ENCODE results near the gene DCDC2C. TPM values are rescaled to one million over a fixed set of nuclear protein-coding genes. Genes with fewer than 3 reads are reported as not detected.

The DCDC2C gene
- total and polyA plus RNA-seq, 2 of the 4 experiments (the other 2 are of a cell fraction) = not detected

- Histone ChIP-seq H3K56ac (ENCODE audit: extremely low read depth, insufficient read depth, low read length) (no peak overlapping the region), H3K4me2 (ENCODE audit: low read depth, low read length) (no peak overlapping the region), H2AFZ (replicated peaks; ENCODE audit: low read length, poor library complexity) (no peak overlapping the region), H2BK5ac (ENCODE audit: low read depth, low read length, poor library complexity, severe bottlenecking) (no peak overlapping the region), H2BK120ac (ENCODE audit: low read depth, low read length) (no peak overlapping the region), H3K9me1 (ENCODE audit: insufficient read depth, low read length) (no peaks in the 10 kb centered on the region), H2BK20ac (ENCODE audit: low read depth, low read length) (no peak overlapping the region), H4K20me1 (ENCODE audit: insufficient read depth, low read length) (no peaks in the 10 kb centered on the region), H2BK15ac (ENCODE audit: low read depth, low read length) (no peak overlapping the region), H3K14ac (replicated peaks; ENCODE audit: low read depth, low read length) (no peak overlapping the region), H3K9me3 (ENCODE audit: control insufficient read depth, insufficient read depth, low read length) (peaks cover 2% of the 10 kb centered on the region; the same call in 1 of the 2 replicates), H3K27me3 (ENCODE audit: control insufficient read depth, insufficient read depth, low read length) (peaks cover 1% of the 10 kb centered on the region), H4K5ac (ENCODE audit: low read depth, low read length) (no peak overlapping the region), H3K4ac (ENCODE audit: low read depth, low read length) (no peak overlapping the region), H4K91ac (ENCODE audit: insufficient read depth, low read depth, low read length) (no peak overlapping the region), H3K4me1 (ENCODE audit: control insufficient read depth, insufficient read depth, low read length) (no peaks in the 10 kb centered on the region), H3K79me1 (ENCODE audit: low read depth in 1 of 2, low read length in 2 of 2) (no peaks in the 10 kb centered on the region), H3K18ac (ENCODE audit: low read depth, low read length) (no peak overlapping the region), H4K8ac (ENCODE audit: low read depth in 2 of 2, low read length in 2 of 2) (no peak overlapping the region), H2AK9ac (replicated peaks; ENCODE audit: low read depth, low read length, poor library complexity) (no peak overlapping the region), H2AK5ac (ENCODE audit: low read depth, low read length) (no peak overlapping the region), H3K27ac (ENCODE audit: insufficient read depth, low read length) (no peak overlapping the region), H3K9ac (ENCODE audit: low read depth, low read length) (no peak overlapping the region), H3K36me3 (ENCODE audit: control insufficient read depth, insufficient read depth, low read length) (no peaks in the 10 kb centered on the region), H3K4me3 (ENCODE audit: insufficient read depth, low read depth, low read length) (no peak overlapping the region), H3K23ac (ENCODE audit: low read depth, low read length) (no peak overlapping the region)
- dilution Hi-C loops (cut with HindIII; ENCODE audit: low sequenced_read_pairs, unreplicated experiment) = no loop called here
- intact Hi-C loops (cut with micrococcal nuclease) = no loop called here
- BruUV-seq (replicated peaks) = no TSS peak
- no peak for TF ChIP-seq MXI1 (IDR thresholded peaks at IDR 0.05; ENCODE audit: borderline replicate concordance, low read depth, low read length)
- TF ChIP-seq FOS (IDR thresholded peaks at IDR 0.05; ENCODE audit: low read depth, low read length) = no peak
- TF ChIP-seq POLR2A (IDR thresholded peaks at IDR 0.05; ENCODE audit: low read depth, low read length) = no peak
- TF ChIP-seq MAZ (IDR thresholded peaks at IDR 0.05; ENCODE audit: borderline replicate concordance, low read depth, low read length) = no peak
- no peak for TF ChIP-seq RFX5 (IDR thresholded peaks at IDR 0.05; ENCODE audit: low read depth, low read length)
- TF ChIP-seq CEBPB (IDR thresholded peaks at IDR 0.05; ENCODE audit: low read depth, low read length) = no peak
- TF ChIP-seq CTCF (conservative IDR thresholded peaks at IDR 0.05; ENCODE audit: low read depth, low read length) = no peak
- TF ChIP-seq USF2 (IDR thresholded peaks at IDR 0.05; ENCODE audit: low read depth, low read length) = no peak
- no peak for TF ChIP-seq RCOR1 (IDR thresholded peaks at IDR 0.05; ENCODE audit: insufficient replicate concordance, low read length)
- TF ChIP-seq NFE2L2 (IDR thresholded peaks at IDR 0.05; ENCODE audit: low read depth, low read length) = no peak
- TF ChIP-seq CHD1 (IDR thresholded peaks at IDR 0.05; ENCODE audit: low read depth, low read length) = no peak
- TF ChIP-seq BHLHE40 (IDR thresholded peaks at IDR 0.05; ENCODE audit: low read depth, low read length) = no peak
- TF ChIP-seq MAFK (IDR thresholded peaks at IDR 0.05; ENCODE audit: low read depth, low read length) = no peak
- no peak for TF ChIP-seq ELK1 (IDR thresholded peaks at IDR 0.05; ENCODE audit: borderline replicate concordance, low read depth, low read length)
- no peak for TF ChIP-seq SMC3 (IDR thresholded peaks at IDR 0.05; ENCODE audit: low read depth, low read length)
- no peak for TF ChIP-seq RAD21 (IDR thresholded peaks at IDR 0.05; ENCODE audit: low read length)
- CTCF ChIA-PET = no interaction called here
- DNase-seq (no peak), ATAC-seq (ENCODE audit: low read depth) (no peak)
- in situ Hi-C loops (cut with MboI; ENCODE audit: low sequenced_read_pairs) = no loop called here
- POLR2A ChIA-PET (ENCODE audit: unreplicated experiment) = no interaction called here
- 76% methylated on average over 2 of the region's 4 CpGs; no CpG with 5 or more reads in 1 of the 2 experiments for WGBS, 2 experiments (ENCODE audit: extremely low coverage in 2 of 2, insufficient read length in 1 of 2)
Measured at GRCh38 chr2:3801506-3801905, 98.1 kb downstream of the DCDC2C start.
